Rectal smooth muscle tissue (tissue), 1 donor: ENCODE measurements around the gene SETMAR.

Experiments
- H3K27ac ChIP-seq: one replicate; pipeline ENCODE4 v1.7.0; 2013; ENCODE audit warnings: low read depth, low read length, inconsistent platforms
- H3K27me3 ChIP-seq: one replicate; pipeline ENCODE4 v1.7.0; 2013; ENCODE audit warnings: low read length; ENCODE audit not compliant: control insufficient read depth, insufficient read depth
- H3K36me3 ChIP-seq: one replicate; pipeline ENCODE4 v1.7.0; 2013; ENCODE audit warnings: low read length; ENCODE audit not compliant: control insufficient read depth, insufficient read depth
- H3K4me1 ChIP-seq: one replicate; pipeline ENCODE4 v1.7.0; 2013; ENCODE audit warnings: low read length; ENCODE audit not compliant: control insufficient read depth, insufficient read depth
- H3K4me3 ChIP-seq: one replicate; pipeline ENCODE4 v1.7.0; 2013; ENCODE audit warnings: low read length
- H3K9ac ChIP-seq: one replicate; pipeline ENCODE4 v1.7.0; 2013; ENCODE audit warnings: low read length

The SETMAR gene

GRCh38 chr3:4303187-4304123 is at the start of gene SETMAR:
Gene SETMAR (plus strand): TSS chr3:4303369. CDS start chr3:4303371, 2 bp downstream.
- Histone ChIP-seq H3K27ac (peak within 1 kb of the TSS; percentile 93), H3K36me3 (no peaks in the 10 kb centered on the region), H3K27me3 (no peaks in the 10 kb centered on the region), H3K4me1 (peaks cover 22% of the 10 kb centered on the region), H3K4me3 (peak within 1 kb of the TSS; percentile 85), H3K9ac (peak within 1 kb of the TSS; percentile 78)

GRCh38 chr3:4261406-4261805 is 41.8 kb upstream of the SETMAR start:
- Histone ChIP-seq H3K27ac (no peak overlapping the region), H3K36me3 (no peaks in the 10 kb centered on the region), H3K27me3 (no peaks in the 10 kb centered on the region)

GRCh38 chr3:4264040-4264439 is 39.1 kb upstream of the SETMAR start:
- Histone ChIP-seq H3K9ac (no peak overlapping the region), H3K36me3 (no peaks in the 10 kb centered on the region), H3K4me1 (no peaks in the 10 kb centered on the region), H3K27ac (no peak overlapping the region), H3K4me3 (no peak overlapping the region), H3K27me3 (no peaks in the 10 kb centered on the region)

More at GRCh38 chr3:4261406-4261805, 41.8 kb upstream of the SETMAR start:
- Histone ChIP-seq H3K4me3 (no peak overlapping the region), H3K9ac (no peak overlapping the region), H3K4me1 (no peaks in the 10 kb centered on the region)

- Histone ChIP-seq H3K4me3 (no peak overlapping the region), H3K27ac (no peak overlapping the region), H3K4me1 (no peaks in the 10 kb centered on the region), H3K27me3 (no peaks in the 10 kb centered on the region), H3K36me3 (no peaks in the 10 kb centered on the region), H3K9ac (no peak overlapping the region)
Observed at GRCh38 chr3:4270720-4271119, 32.4 kb upstream of the SETMAR start.

- no peak overlapping the region for H3K9ac ChIP-seq
- H3K4me3 ChIP-seq, result no peak overlapping the region
- no peaks in the 10 kb centered on the region for H3K36me3 ChIP-seq
- H3K27ac ChIP-seq, result no peak overlapping the region
- H3K4me1 ChIP-seq, result no peaks in the 10 kb centered on the region
- H3K27me3 ChIP-seq, result no peaks in the 10 kb centered on the region
Observed at GRCh38 chr3:4271834-4272233, 31.3 kb upstream of the SETMAR start.

- Histone ChIP-seq H3K36me3 (no peaks in the 10 kb centered on the region), H3K4me1 (no peaks in the 10 kb centered on the region), H3K27ac (no peak overlapping the region), H3K27me3 (no peaks in the 10 kb centered on the region), H3K4me3 (no peak overlapping the region), H3K9ac (no peak overlapping the region)
Observed at GRCh38 chr3:4279516-4280105, 23.6 kb upstream of the SETMAR start.

GRCh38 chr3:4281991-4282390 is 21.2 kb upstream of the SETMAR start:
- Histone ChIP-seq H3K4me1 (no peaks in the 10 kb centered on the region), H3K4me3 (no peak overlapping the region), H3K27ac (no peak overlapping the region), H3K9ac (no peak overlapping the region), H3K27me3 (no peaks in the 10 kb centered on the region), H3K36me3 (no peaks in the 10 kb centered on the region)

GRCh38 chr3:4284865-4285264 is 18.3 kb upstream of the SETMAR start:
- no peaks in the 10 kb centered on the region for H3K36me3 ChIP-seq
- H3K9ac ChIP-seq, result no peak overlapping the region
- H3K27me3 ChIP-seq, result no peaks in the 10 kb centered on the region
- no peaks in the 10 kb centered on the region for H3K4me1 ChIP-seq
- no peak overlapping the region for H3K27ac ChIP-seq
- no peak overlapping the region for H3K4me3 ChIP-seq

GRCh38 chr3:4289044-4289443 is 14.1 kb upstream of the SETMAR start:
- Histone ChIP-seq H3K4me1 (no peaks in the 10 kb centered on the region), H3K27ac (no peak overlapping the region), H3K27me3 (no peaks in the 10 kb centered on the region), H3K36me3 (no peaks in the 10 kb centered on the region), H3K9ac (no peak overlapping the region), H3K4me3 (no peak overlapping the region)

- Histone ChIP-seq H3K27ac (no peak overlapping the region), H3K4me1 (no peaks in the 10 kb centered on the region), H3K9ac (no peak overlapping the region), H3K27me3 (no peaks in the 10 kb centered on the region), H3K4me3 (no peak overlapping the region), H3K36me3 (no peaks in the 10 kb centered on the region)
Observed at GRCh38 chr3:4290272-4290893, 12.8 kb upstream of the SETMAR start.

GRCh38 chr3:4292301-4292700 is 10.9 kb upstream of the SETMAR start:
- Histone ChIP-seq H3K4me3 (no peak overlapping the region), H3K27ac (no peak overlapping the region), H3K36me3 (no peaks in the 10 kb centered on the region), H3K27me3 (no peaks in the 10 kb centered on the region), H3K4me1 (no peaks in the 10 kb centered on the region), H3K9ac (no peak overlapping the region)

GRCh38 chr3:4294616-4295327 is 8.4 kb upstream of the SETMAR start:
- Histone ChIP-seq H3K4me3 (no peak overlapping the region), H3K27ac (no peak overlapping the region), H3K4me1 (no peaks in the 10 kb centered on the region), H3K27me3 (no peaks in the 10 kb centered on the region), H3K36me3 (no peaks in the 10 kb centered on the region), H3K9ac (no peak overlapping the region)
